NT2/D1 (cell line): ENCODE data around the gene SCO1.

Experiments used
- SUZ12 ChIP-seq: IDR thresholded peaks from 2 replicates; pipeline ENCODE4 v1.6.1; 2011; ENCODE audit not compliant: insufficient read length, insufficient read depth; ENCODE audit errors: extremely low read depth
- ZNF274 ChIP-seq: IDR thresholded peaks from 2 replicates; pipeline ENCODE4 v1.6.1; 2011; ENCODE audit warnings: mild to moderate bottlenecking, low read depth, low read length

DNA sequence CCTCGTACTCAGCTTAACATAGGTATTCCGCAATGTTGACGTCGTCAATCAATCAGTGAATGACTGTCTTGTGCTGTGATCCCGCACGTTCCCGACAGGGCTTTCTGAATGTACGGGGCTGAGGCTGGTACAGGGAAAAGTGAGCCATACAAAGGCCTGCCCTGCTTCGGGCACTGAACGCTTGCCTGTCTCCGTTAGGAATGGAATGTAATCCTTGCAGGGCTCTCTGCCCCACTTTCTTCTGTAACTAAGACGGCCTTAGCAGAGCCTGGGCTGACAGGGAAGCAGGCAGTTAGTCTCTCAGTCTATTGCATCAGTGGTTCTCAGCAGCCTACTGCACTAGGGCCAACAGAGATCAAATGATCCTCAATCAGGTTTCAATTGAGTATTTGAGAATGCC is 24.0 kb downstream of the SCO1 start:
- TF ChIP-seq SUZ12 (no peak), ZNF274 (no peak)
